ENCODE results near the gene RPL31.

The RPL31 gene

DNA sequence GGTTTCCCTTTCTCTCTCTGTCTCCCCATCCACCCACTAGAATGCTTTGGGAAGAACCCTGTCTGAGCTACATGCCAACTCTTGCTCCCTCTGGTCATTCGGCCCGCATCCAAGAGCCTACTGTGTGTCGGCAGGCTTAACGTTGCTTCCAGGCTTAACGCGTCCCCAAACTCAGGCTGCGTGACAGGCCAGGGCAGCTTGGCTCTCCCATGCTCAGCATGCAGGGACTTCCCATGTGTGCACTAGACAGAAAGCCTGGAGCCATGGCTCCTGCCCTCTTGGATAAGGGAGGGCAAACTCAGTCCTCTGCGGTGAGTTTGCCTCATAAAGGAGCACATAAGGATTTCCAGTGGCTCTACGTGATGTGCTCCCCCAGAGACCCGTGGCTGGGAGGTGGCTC is 43.2 kb downstream of the RPL31 start:
- Histone ChIP-seq H3K9me3 (ENCODE audit: insufficient read depth, low read length) (no peaks in the 10 kb centered on the region), H3K27ac (ENCODE audit: low read depth, low read length) (no peak overlapping the region), H3K4me3 (ENCODE audit: insufficient read depth, low read length, poor library complexity, severe bottlenecking) (no peak overlapping the region), H3K9me2 (replicated peaks; ENCODE audit: insufficient read depth, low read length) (no peaks in the 10 kb centered on the region), H3K36me3 (ENCODE audit: low read length) (no peaks in the 10 kb centered on the region), H4K20me1 (ENCODE audit: low read depth, low read length) (no peaks in the 10 kb centered on the region), H3K9ac (ENCODE audit: low read length) (no peak overlapping the region), H3F3A (ENCODE audit: insufficient read depth) (no peaks in the 10 kb centered on the region), H2AFZ (ENCODE audit: low read depth, low read length, severe bottlenecking) (no peak overlapping the region), H3K79me2 (ENCODE audit: insufficient read depth, low read length) (no peaks in the 10 kb centered on the region), H3K27me3 (ENCODE audit: low read length) (0 out of 2 replicates have a peak, but pooled peaks cover 3% of the 10 kb centered on the region), H3K4me2 (ENCODE audit: low read depth, low read length, poor library complexity, severe bottlenecking) (no peak overlapping the region)
- no peak for TF ChIP-seq EZH2phosphoT487 (conservative IDR thresholded peaks at IDR 0.05; ENCODE audit: low read length)
- TF ChIP-seq, protein P1, sequence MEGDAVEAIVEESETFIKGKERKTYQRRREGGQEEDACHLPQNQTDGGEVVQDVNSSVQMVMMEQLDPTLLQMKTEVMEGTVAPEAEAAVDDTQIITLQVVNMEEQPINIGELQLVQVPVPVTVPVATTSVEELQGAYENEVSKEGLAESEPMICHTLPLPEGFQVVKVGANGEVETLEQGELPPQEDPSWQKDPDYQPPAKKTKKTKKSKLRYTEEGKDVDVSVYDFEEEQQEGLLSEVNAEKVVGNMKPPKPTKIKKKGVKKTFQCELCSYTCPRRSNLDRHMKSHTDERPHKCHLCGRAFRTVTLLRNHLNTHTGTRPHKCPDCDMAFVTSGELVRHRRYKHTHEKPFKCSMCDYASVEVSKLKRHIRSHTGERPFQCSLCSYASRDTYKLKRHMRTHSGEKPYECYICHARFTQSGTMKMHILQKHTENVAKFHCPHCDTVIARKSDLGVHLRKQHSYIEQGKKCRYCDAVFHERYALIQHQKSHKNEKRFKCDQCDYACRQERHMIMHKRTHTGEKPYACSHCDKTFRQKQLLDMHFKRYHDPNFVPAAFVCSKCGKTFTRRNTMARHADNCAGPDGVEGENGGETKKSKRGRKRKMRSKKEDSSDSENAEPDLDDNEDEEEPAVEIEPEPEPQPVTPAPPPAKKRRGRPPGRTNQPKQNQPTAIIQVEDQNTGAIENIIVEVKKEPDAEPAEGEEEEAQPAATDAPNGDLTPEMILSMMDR (IDR thresholded peaks at IDR 0.05; ENCODE audit: insufficient read depth, low read length, poor library complexity, severe bottlenecking): no peak

GRCh38 chr2:101047075-101047766 is 45.1 kb downstream of the RPL31 start:
- Histone ChIP-seq H3K4me2 (ENCODE audit: low read depth, low read length, poor library complexity, severe bottlenecking) (no peak overlapping the region), H3K9me3 (ENCODE audit: insufficient read depth, low read length) (no peaks in the 10 kb centered on the region), H3K36me3 (ENCODE audit: low read length) (no peaks in the 10 kb centered on the region), H2AFZ (ENCODE audit: low read depth, low read length, severe bottlenecking) (no peak overlapping the region), H3K27ac (ENCODE audit: low read depth, low read length) (no peak overlapping the region), H4K20me1 (ENCODE audit: low read depth, low read length) (no peaks in the 10 kb centered on the region), H3K4me3 (ENCODE audit: insufficient read depth, low read length, poor library complexity, severe bottlenecking) (no peak overlapping the region), H3K27me3 (ENCODE audit: low read length) (0 out of 2 replicates have a peak, but pooled peaks cover 3% of the 10 kb centered on the region), H3K9me2 (replicated peaks; ENCODE audit: insufficient read depth, low read length) (no peaks in the 10 kb centered on the region), H3K79me2 (ENCODE audit: insufficient read depth, low read length) (no peaks in the 10 kb centered on the region), H3K9ac (ENCODE audit: low read length) (no peak overlapping the region), H3F3A (ENCODE audit: insufficient read depth) (no peaks in the 10 kb centered on the region)
- no peak for TF ChIP-seq EZH2phosphoT487 (conservative IDR thresholded peaks at IDR 0.05; ENCODE audit: low read length)
- TF ChIP-seq, protein P1 (IDR thresholded peaks at IDR 0.05; ENCODE audit: insufficient read depth, low read length, poor library complexity, severe bottlenecking): no peak

DNA sequence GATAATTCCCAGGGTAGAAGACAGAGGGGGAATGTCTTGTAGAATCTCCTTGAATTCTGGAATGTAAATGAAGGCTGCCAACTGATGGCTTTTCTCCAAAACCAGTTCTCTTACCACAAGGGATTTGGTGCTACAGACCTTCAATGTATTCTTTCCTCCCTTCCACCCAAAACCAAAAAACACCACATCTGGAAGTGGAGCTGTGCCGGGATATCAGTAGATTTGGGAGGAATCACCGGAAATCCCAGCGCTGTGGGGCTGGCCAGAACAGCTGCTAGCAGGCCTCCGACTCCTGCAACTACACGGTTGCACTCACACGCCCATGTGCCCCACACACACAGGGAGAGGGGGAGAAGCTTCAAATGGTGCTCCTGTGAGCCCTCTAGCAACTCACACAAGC is 45.7 kb downstream of the RPL31 start:
- Histone ChIP-seq H4K20me1 (ENCODE audit: low read depth, low read length) (no peaks in the 10 kb centered on the region), H3K4me3 (ENCODE audit: insufficient read depth, low read length, poor library complexity, severe bottlenecking) (no peak overlapping the region), H3K27ac (ENCODE audit: low read depth, low read length) (no peak overlapping the region), H3K27me3 (ENCODE audit: low read length) (0 out of 2 replicates have a peak, but pooled peaks cover 3% of the 10 kb centered on the region), H3F3A (ENCODE audit: insufficient read depth) (no peaks in the 10 kb centered on the region), H3K9me2 (replicated peaks; ENCODE audit: insufficient read depth, low read length) (no peaks in the 10 kb centered on the region), H2AFZ (ENCODE audit: low read depth, low read length, severe bottlenecking) (no peak overlapping the region), H3K79me2 (ENCODE audit: insufficient read depth, low read length) (no peaks in the 10 kb centered on the region), H3K4me2 (ENCODE audit: low read depth, low read length, poor library complexity, severe bottlenecking) (no peak overlapping the region), H3K9ac (ENCODE audit: low read length) (no peak overlapping the region), H3K9me3 (ENCODE audit: insufficient read depth, low read length) (no peaks in the 10 kb centered on the region), H3K36me3 (ENCODE audit: low read length) (no peaks in the 10 kb centered on the region)
- TF ChIP-seq, protein P1 (IDR thresholded peaks at IDR 0.05; ENCODE audit: insufficient read depth, low read length, poor library complexity, severe bottlenecking): no peak
- TF ChIP-seq EZH2phosphoT487 (conservative IDR thresholded peaks at IDR 0.05; ENCODE audit: low read length): no peak

Data from SU-DHL-6 (cell line).